Trophoblast cell (in vitro differentiated cells and primary cell): ENCODE measurements around the gene RFX3.

ENCODE experiments used
- DNase-seq, 2 donors: peaks; one replicate each; pipeline ENCODE4 v3.0.0-alpha.2; 2016
- H2AFZ ChIP-seq: 2 replicates; pipeline ENCODE4 v1.6.1; 2013; ENCODE audit warnings: low read length, moderate library complexity, mild to moderate bottlenecking; ENCODE audit not compliant: insufficient read depth, poor library complexity
- H2AK5ac ChIP-seq: 2 replicates; pipeline ENCODE4 v1.6.1; 2013; ENCODE audit warnings: mild to moderate bottlenecking, low read length
- H2BK120ac ChIP-seq: 2 replicates; pipeline ENCODE4 v1.6.1; 2013; ENCODE audit warnings: low read length, mild to moderate bottlenecking, moderate library complexity; ENCODE audit not compliant: insufficient read depth, poor library complexity
- H2BK12ac ChIP-seq: 2 replicates; pipeline ENCODE4 v1.6.1; 2013; ENCODE audit warnings: mild to moderate bottlenecking, low read length, moderate library complexity
- H2BK5ac ChIP-seq: 2 replicates; pipeline ENCODE4 v1.6.1; 2013; ENCODE audit warnings: low read length, low read depth, moderate library complexity, mild to moderate bottlenecking; ENCODE audit not compliant: poor library complexity
- H3K14ac ChIP-seq: 2 replicates; pipeline ENCODE4 v1.6.1; 2013; ENCODE audit warnings: mild to moderate bottlenecking, low read length
- H3K18ac ChIP-seq: 2 replicates; pipeline ENCODE4 v1.6.1; 2013; ENCODE audit warnings: mild to moderate bottlenecking, low read length
- H3K23ac ChIP-seq: 2 replicates; pipeline ENCODE4 v1.6.1; 2013; ENCODE audit warnings: low read length
- H3K27ac ChIP-seq: 2 replicates; pipeline ENCODE4 v1.5.1; 2013; ENCODE audit warnings: low read depth, mild to moderate bottlenecking, inconsistent platforms, low read length, moderate library complexity
- H3K27me3 ChIP-seq: 2 replicates; pipeline ENCODE4 v1.6.1; 2013; ENCODE audit warnings: inconsistent platforms, mild to moderate bottlenecking, low read length, moderate library complexity; ENCODE audit not compliant: insufficient read depth
- H3K36me3 ChIP-seq, 2 experiments: 1 replicate in 1 of 2; 2 replicates in 1 of 2; pipeline ENCODE4 v1.6.1; 2013; ENCODE audit warnings: low read length in 2 of 2, mild to moderate bottlenecking in 2 of 2, moderate library complexity in 1 of 2; ENCODE audit not compliant: insufficient read depth in 2 of 2, control insufficient read depth in 1 of 2
- H3K4ac ChIP-seq: 2 replicates; pipeline ENCODE4 v1.6.1; 2013; ENCODE audit warnings: low read depth, mild to moderate bottlenecking, low read length, moderate library complexity
- H3K4me1 ChIP-seq, 2 experiments: 1 replicate in 1 of 2; 2 replicates in 1 of 2; pipeline ENCODE4 v1.6.1; 2013; ENCODE audit warnings: low read length in 2 of 2, mild to moderate bottlenecking in 2 of 2, moderate library complexity in 1 of 2; ENCODE audit not compliant: insufficient read depth in 2 of 2, control insufficient read depth in 1 of 2
- H3K4me2 ChIP-seq: 2 replicates; pipeline ENCODE4 v1.6.1; 2013; ENCODE audit warnings: inconsistent platforms, mild to moderate bottlenecking, low read length, moderate library complexity
- H3K4me3 ChIP-seq: 2 replicates; pipeline ENCODE4 v1.5.1; 2013; ENCODE audit warnings: mild to moderate bottlenecking, low read depth, low read length, inconsistent platforms
- H3K79me1 ChIP-seq: one replicate; pipeline ENCODE4 v1.6.1; 2013; ENCODE audit warnings: low read length
- H3K79me2 ChIP-seq: 2 replicates; pipeline ENCODE4 v1.6.1; 2013; ENCODE audit warnings: low read length, mild to moderate bottlenecking; ENCODE audit not compliant: control insufficient read depth, insufficient read depth, poor library complexity
- H3K9ac ChIP-seq: 2 replicates; pipeline ENCODE4 v1.6.1; 2013; ENCODE audit warnings: mild to moderate bottlenecking, low read length
- H3K9me3 ChIP-seq: 2 replicates; pipeline ENCODE4 v1.6.1; 2013; ENCODE audit warnings: low read depth, mild to moderate bottlenecking, control low read depth, inconsistent platforms, low read length; ENCODE audit not compliant: insufficient read depth
- H4K12ac ChIP-seq: 2 replicates; pipeline ENCODE4 v1.6.1; 2013; ENCODE audit warnings: low read depth, mild to moderate bottlenecking, low read length, moderate library complexity
- H4K8ac ChIP-seq: 2 replicates; pipeline ENCODE4 v1.6.1; 2013; ENCODE audit warnings: low read depth, mild to moderate bottlenecking, low read length, moderate library complexity
- H4K91ac ChIP-seq: one replicate; pipeline ENCODE4 v1.6.1; 2013; ENCODE audit warnings: low read depth, mild to moderate bottlenecking, low read length, moderate library complexity
- WGBS: extraction: QIAGEN DNeasy Blood & Tissue Kit; methylation state at CpG from one replicate; pipeline ENCODE4 v1.1.7; 2013; ENCODE audit warnings: missing lambda C conversion rate; ENCODE audit not compliant: insufficient read length, insufficient coverage; ENCODE audit errors: extremely low coverage; 5-methylcytosine and 5-hydroxymethylcytosine counted together

Gene RFX3

GRCh38 chr9:3553076-3553765, 27.4 kb upstream of the RFX3 start:
- no peaks in the 10 kb centered on the region for H3K79me1 ChIP-seq
- H3K4me2 ChIP-seq, result no peak overlapping the region
- no peaks in the 10 kb centered on the region for H3K9me3 ChIP-seq
- no peaks in the 10 kb centered on the region for H3K79me2 ChIP-seq
- WGBS, result no CpG with 5 or more reads among the region's 3 CpGs
- H2BK5ac ChIP-seq, result no peak overlapping the region
- H3K14ac ChIP-seq, result no peak overlapping the region
- H2BK12ac ChIP-seq, result no peak overlapping the region
- no peak overlapping the region for H3K27ac ChIP-seq
- H3K4me3 ChIP-seq, result no peak overlapping the region
- no peak overlapping the region for H2AFZ ChIP-seq
- H2AK5ac ChIP-seq, result no peak overlapping the region
- no peak overlapping the region for H4K91ac ChIP-seq
- H3K36me3 ChIP-seq, result peaks cover 0 to 1% of the 10 kb centered on the region in 2 experiments
- H3K4me1 ChIP-seq, result no peaks in the 10 kb centered on the region
- no peak overlapping the region for H4K12ac ChIP-seq
- no peak overlapping the region for H3K18ac ChIP-seq
- H3K27me3 ChIP-seq, result no peaks in the 10 kb centered on the region
- no peak for DNase-seq
- no peak overlapping the region for H3K9ac ChIP-seq
- no peak overlapping the region for H3K4ac ChIP-seq
- no peak overlapping the region for H3K23ac ChIP-seq
- H4K8ac ChIP-seq, result no peak overlapping the region
- H2BK120ac ChIP-seq, result no peak overlapping the region

GRCh38 chr9:3549225-3549624, 23.4 kb upstream of the RFX3 start:
- no peak overlapping the region for H2BK12ac ChIP-seq
- no peaks in the 10 kb centered on the region for H3K79me1 ChIP-seq
- no peak overlapping the region for H3K4me2 ChIP-seq
- H2AFZ ChIP-seq, result no peak overlapping the region
- H2BK5ac ChIP-seq, result no peak overlapping the region
- no peaks in the 10 kb centered on the region for H3K9me3 ChIP-seq
- no peak overlapping the region for H2BK120ac ChIP-seq
- no peak overlapping the region for H4K12ac ChIP-seq
- no peak overlapping the region for H3K18ac ChIP-seq
- no peak for DNase-seq
- H3K4me3 ChIP-seq, result no peak overlapping the region
- peaks cover 0 to 1% of the 10 kb centered on the region in 2 experiments for H3K36me3 ChIP-seq
- no peaks in the 10 kb centered on the region for H3K27me3 ChIP-seq
- no peak overlapping the region for H4K91ac ChIP-seq
- no peak overlapping the region for H2AK5ac ChIP-seq
- H4K8ac ChIP-seq, result no peak overlapping the region
- no peak overlapping the region for H3K27ac ChIP-seq
- no peaks in the 10 kb centered on the region for H3K79me2 ChIP-seq
- H3K4ac ChIP-seq, result no peak overlapping the region
- no peak overlapping the region for H3K9ac ChIP-seq
- no peak overlapping the region for H3K23ac ChIP-seq
- no peak overlapping the region for H3K14ac ChIP-seq
- H3K4me1 ChIP-seq, result no peaks in the 10 kb centered on the region

GRCh38 chr9:3548648-3549047, 22.8 kb upstream of the RFX3 start:
- Histone ChIP-seq H3K9me3 (no peaks in the 10 kb centered on the region), H2AFZ (no peak overlapping the region), H3K4me3 (no peak overlapping the region), H3K9ac (no peak overlapping the region), H3K14ac (no peak overlapping the region), H2BK12ac (no peak overlapping the region), H4K12ac (no peak overlapping the region), H4K8ac (no peak overlapping the region), H3K4me2 (no peak overlapping the region), H2AK5ac (no peak overlapping the region), H3K4ac (no peak overlapping the region), H4K91ac (no peak overlapping the region), H2BK120ac (no peak overlapping the region), H3K79me1 (no peaks in the 10 kb centered on the region), H3K27ac (no peak overlapping the region), H3K18ac (no peak overlapping the region), H2BK5ac (no peak overlapping the region), H3K23ac (no peak overlapping the region), H3K4me1 (no peaks in the 10 kb centered on the region), H3K36me3 (peaks cover 0 to 1% of the 10 kb centered on the region in 2 experiments), H3K79me2 (no peaks in the 10 kb centered on the region), H3K27me3 (no peaks in the 10 kb centered on the region)
- WGBS, result no CpG with 5 or more reads among the region's 1 CpG
- no peak for DNase-seq

GRCh38 chr9:3541206-3541605, 15.4 kb upstream of the RFX3 start:
- Histone ChIP-seq H4K91ac (no peak overlapping the region), H3K4me2 (no peak overlapping the region), H3K27ac (no peak overlapping the region), H3K4ac (no peak overlapping the region), H3K4me1 (no peaks in the 10 kb centered on the region), H3K79me2 (no peaks in the 10 kb centered on the region), H3K14ac (no peak overlapping the region), H3K9ac (no peak overlapping the region), H4K8ac (no peak overlapping the region), H2BK12ac (no peak overlapping the region), H3K23ac (no peak overlapping the region), H4K12ac (no peak overlapping the region), H3K27me3 (no peaks in the 10 kb centered on the region), H3K79me1 (no peaks in the 10 kb centered on the region), H2BK5ac (no peak overlapping the region), H2AFZ (no peak overlapping the region), H3K4me3 (no peak overlapping the region), H3K18ac (no peak overlapping the region), H2AK5ac (no peak overlapping the region), H3K36me3 (no peaks in the 10 kb centered on the region), H3K9me3 (no peaks in the 10 kb centered on the region), H2BK120ac (no peak overlapping the region)
- no peak for DNase-seq
- WGBS, result no CpG with 5 or more reads among the region's 1 CpG
